Vagina (tissue), 2 donors: ENCODE results near the gene PARP2.

Experiments
- POLR2A ChIP-seq, 2 donors: fragments of 450-650 bp; IDR thresholded peaks; one replicate each; pipeline ENCODE4 v1.6.1; 2017; ENCODE audit warnings: antibody characterized with exemption in 2 of 2, mild to moderate bottlenecking in 2 of 2, moderate library complexity in 2 of 2
- POLR2AphosphoS5 ChIP-seq, 2 donors: sonication (generic); formaldehyde crosslinking; IDR thresholded peaks; one replicate each; pipeline ENCODE4 v1.9.0; 2017; ENCODE audit warnings: antibody characterized with exemption in 2 of 2, mild to moderate bottlenecking in 2 of 2, low read depth in 1 of 2; ENCODE audit not compliant: insufficient read depth in 1 of 2
- TF ChIP-seq, protein P1 (sequence below), 3 experiments: fragments of 450-650 bp in 2 of 3; fragments of 200-600 bp in 1 of 3; sonication (generic) in 1 of 3; IDR thresholded peaks; one replicate each; pipeline ENCODE4 v1.5.1; 2017 to 2019; ENCODE audit warnings: antibody characterized with exemption in 3 of 3, mild to moderate bottlenecking in 2 of 3, moderate library complexity in 2 of 3

DNA sequence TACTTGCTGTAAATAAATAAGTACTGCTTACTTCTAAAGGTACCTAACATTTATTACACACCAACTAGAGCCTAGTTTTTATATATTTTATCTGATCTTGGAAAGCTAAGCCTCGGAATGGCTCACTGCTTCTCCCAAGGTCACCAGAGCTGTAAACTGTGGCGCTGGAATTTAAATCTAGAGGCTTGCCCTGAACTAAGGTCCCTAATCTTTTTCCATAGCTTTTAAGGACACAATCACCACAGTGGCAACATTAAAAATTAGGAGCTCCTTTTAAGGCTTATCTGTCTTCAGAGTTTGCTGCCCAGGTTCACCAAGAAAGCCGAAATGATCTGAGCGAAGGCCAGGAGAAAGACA, 11.0 kb upstream of the PARP2 start:
- TF ChIP-seq, protein P1, sequence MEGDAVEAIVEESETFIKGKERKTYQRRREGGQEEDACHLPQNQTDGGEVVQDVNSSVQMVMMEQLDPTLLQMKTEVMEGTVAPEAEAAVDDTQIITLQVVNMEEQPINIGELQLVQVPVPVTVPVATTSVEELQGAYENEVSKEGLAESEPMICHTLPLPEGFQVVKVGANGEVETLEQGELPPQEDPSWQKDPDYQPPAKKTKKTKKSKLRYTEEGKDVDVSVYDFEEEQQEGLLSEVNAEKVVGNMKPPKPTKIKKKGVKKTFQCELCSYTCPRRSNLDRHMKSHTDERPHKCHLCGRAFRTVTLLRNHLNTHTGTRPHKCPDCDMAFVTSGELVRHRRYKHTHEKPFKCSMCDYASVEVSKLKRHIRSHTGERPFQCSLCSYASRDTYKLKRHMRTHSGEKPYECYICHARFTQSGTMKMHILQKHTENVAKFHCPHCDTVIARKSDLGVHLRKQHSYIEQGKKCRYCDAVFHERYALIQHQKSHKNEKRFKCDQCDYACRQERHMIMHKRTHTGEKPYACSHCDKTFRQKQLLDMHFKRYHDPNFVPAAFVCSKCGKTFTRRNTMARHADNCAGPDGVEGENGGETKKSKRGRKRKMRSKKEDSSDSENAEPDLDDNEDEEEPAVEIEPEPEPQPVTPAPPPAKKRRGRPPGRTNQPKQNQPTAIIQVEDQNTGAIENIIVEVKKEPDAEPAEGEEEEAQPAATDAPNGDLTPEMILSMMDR (IDR thresholded peaks at IDR 0.05) = no peak
- TF ChIP-seq POLR2A (IDR thresholded peaks at IDR 0.05) (no peak), POLR2AphosphoS5 (IDR thresholded peaks at IDR 0.05; ENCODE audit: insufficient read depth in 1 of 2, low read depth in 1 of 2) (no peak)
